Hematopoietic multipotent progenitor cell treated with erythropoietin and hydrocortisone succinate and interleukin-3 and kit ligand, for 4 days (in vitro differentiated cells): Measurements from ENCODE around the gene HECW1.
A peak's percentile ranks its signal among the peaks of the same experiment; 100 is the strongest.
"Not testable (repeated sequence)": the region's sequence is repeated elsewhere in the genome, so short reads cannot be mapped to it uniquely, and the experiment has no call there.

Experiments used
- DNase-seq: peaks from one replicate; pipeline ENCODE4 v3.0.0-alpha.2; 2015

The HECW1 gene

DNA sequence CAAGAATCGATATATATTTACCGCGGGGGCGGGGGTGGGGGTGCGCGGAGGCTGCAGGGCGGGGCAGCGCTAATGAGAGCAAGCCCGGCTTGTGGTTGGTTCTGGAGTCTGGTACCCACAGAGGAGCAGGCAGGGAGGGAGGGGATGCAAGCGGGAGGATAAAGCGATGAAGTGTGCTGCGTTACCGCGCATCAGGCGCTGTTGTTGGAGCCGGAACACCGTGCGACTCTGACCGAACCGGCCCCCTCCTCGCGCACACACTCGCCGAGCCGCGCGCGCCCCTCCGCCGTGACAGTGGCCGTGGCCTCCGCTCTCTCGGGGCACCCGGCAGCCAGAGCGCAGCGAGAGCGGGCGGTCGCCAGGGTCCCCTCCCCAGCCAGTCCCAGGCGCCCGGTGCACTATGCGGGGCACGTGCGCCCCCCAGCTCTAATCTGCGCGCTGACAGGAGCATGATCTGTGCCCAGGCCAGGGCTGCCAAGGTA, at the start of gene HECW1:
TSS of gene HECW1 (plus strand) at position 189 of the 482 bp plus-strand sequence. CDS start 131,259 bp downstream, outside the sequence.
- DNase-seq = no peak

DNA sequence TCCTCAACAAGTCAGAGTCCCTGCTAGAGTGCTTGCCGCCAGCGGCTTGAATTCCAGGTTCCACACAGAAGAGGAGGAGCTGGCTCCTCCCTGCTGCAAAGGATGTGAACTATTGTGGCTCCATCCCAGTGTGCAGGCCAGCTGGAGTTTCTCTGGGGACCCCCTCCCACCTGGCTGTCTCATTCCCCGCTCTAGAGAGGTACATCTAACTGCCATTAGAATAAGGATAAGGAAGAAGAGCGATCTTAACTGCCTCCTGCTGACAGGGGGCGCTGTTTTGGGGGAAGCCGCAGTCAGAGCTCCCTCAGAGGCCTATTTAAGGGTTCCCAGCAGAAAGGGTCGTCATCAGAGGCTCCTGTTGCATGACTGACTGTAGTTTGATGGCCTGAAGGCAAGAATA, 40.8 kb upstream of the HECW1 start:
- DNase-seq = peak; percentile 52

DNA sequence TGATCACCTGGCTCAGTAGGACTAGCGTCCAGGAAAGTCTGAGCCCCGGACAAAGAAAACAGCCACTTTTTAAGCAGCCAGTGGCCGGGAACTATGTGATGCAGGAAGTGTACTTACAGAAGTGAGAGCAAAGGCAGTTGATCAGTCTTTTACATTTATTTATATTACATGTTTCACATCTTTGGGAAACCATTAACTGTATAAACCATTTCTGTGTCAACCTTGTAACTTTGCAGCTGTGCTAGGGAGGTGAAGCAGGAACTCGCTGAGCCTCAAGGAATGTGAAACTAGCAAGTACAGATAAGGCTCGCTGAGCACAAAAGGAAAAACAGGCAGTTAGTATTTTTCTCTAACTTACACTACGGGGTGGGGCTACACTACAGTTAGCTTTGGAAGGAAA, 39.9 kb upstream of the HECW1 start:
- DNase-seq = peak; percentile 48

DNA sequence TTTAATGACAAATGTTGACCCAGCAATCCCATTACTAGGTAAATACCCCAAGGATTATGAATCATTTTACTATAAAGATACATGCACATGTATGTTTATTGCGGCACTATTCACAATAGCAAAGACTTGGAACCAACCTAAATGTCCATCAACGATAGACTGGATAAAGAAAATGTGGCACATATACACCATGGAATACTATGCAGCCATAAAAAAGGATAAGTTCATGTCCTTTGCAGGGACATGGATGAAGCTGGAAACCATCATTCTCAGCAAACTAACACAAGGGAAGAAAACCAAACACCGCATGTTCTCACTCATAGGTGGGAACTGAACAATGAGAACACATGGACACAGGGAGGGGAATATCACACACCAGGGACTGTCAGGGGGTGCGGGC, 38.6 kb upstream of the HECW1 start:
- not testable (repeated sequence) for DNase-seq

DNA sequence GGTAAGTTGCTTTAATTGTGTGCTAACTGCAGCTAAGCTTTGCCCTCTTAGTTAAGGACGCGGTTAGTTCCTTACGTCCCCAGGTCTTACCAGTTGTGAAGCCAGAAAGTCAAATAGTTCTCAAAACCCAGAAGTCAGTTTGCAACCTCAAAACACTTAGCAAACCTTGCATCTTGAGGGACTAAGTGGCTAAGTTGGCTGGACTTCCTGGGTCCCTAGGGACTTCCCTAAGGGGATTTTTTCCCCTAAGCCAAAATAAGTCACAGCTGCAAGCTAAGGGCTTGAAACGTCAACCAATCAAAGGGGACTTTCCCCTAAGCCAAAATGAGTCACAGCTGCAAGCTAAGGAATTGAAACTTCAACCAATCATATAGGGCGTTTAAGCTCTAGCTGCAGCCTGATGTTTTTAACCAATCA, 36.2 kb upstream of the HECW1 start:
- no peak for DNase-seq

DNA sequence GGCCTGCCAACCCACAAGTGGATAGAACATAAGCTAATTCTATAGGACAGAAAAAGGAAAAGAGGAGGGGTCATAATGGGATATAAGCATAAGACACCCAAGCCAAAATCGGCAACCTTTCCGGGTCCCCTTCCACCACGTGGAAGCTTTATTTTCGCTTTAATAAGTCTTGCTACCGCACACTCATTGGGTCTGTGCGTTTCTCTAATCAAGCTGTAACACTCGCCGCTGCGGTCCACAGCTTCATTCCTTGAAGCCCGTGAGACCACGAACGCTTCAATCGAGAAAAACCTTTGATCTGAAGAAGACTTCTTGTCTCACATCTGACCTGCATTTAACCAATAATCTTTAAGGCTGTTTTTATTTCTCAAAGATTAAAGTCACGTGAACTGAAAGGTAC, 35.8 kb upstream of the HECW1 start:
- no peak for DNase-seq

DNA sequence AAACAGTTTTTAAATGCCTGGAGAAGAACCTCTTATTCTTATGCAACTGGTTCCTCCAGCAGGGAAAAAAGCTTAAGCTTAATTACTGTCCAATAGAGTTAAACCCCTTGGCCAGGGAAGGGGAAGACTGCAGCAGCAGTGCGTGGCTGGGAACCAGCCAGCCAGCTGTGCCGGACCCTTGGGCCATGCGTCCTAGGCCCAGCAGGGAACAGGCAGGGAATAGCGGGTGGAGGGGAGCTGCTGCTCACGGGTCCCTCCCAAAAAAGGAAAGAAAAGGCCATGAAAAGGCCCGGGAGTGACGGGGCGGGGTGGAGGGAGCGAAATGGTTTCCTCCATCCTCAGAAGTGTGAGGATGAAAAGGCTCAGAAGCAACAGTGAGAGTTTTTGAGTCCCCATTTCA, 35.2 kb upstream of the HECW1 start:
- DNase-seq = no peak

DNA sequence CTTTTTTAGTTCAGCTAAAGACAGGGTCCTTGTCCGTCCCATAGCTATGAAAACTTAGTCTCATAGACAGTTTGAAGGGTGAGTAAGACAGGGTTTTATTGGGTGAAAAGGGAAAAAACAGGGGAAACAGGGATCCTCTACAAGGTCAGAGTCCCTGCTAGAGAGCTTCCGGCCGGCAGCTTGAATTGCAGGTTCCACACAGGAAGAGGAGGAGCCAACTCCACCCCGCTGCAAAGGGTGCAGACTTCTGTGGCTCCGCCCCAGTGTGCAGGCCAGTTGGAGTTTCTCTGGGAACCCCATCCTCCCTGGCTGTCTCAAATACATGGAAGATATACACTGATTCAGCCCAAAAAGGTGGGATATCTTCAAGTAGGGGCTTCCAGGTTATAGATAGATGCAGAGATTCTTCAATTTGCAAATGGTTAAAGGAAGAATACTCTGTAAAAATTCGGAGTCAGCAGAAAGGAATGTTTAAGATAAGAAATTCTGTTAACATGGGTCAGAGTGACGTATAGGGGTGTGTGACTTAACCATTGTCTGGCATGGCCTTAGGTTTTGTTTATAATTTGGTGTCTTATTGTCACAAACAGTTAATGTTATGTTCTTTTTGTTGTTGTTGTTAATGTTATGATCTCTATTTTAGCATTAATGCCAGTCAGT, 34.6 kb upstream of the HECW1 start:
- DNase-seq = no peak

DNA sequence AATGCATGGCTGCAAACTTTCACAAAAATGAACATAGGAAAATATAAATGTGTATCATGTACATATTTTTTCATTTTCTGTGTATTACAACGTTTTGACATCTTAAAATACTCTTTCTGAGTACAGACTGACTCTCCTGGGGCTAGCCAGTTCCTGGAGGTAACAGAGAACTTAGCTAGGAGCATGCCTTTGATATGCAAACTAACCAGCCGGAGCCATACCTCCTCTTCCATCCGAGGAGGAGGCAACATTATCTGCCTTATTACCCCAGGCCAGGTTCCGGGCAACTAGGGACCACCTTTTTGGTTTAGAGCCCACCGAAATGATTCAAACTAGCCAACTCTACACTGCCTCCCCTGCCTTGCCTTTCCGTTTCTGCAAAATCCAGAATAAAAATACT, 33.7 kb upstream of the HECW1 start:
- DNase-seq = no peak

DNA sequence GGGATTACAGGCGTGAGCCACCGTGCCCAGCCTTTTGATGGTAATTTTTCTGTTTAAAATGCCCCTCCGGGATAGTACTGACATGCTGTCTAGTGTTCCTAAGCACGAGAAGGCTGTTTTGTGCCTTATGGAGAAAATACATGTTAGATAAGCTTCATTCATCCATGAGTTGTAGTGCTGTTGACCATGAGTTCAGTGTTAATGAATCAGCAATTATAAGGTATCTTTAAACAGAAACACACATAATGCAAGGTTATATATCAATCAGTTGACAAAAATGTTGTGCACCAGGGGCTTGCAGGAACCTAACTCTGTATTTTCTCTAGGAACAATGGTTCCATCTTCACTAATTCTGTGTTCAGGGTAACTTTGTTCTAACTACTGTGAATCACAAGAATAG, 30.8 kb upstream of the HECW1 start:
- DNase-seq = no peak

DNA sequence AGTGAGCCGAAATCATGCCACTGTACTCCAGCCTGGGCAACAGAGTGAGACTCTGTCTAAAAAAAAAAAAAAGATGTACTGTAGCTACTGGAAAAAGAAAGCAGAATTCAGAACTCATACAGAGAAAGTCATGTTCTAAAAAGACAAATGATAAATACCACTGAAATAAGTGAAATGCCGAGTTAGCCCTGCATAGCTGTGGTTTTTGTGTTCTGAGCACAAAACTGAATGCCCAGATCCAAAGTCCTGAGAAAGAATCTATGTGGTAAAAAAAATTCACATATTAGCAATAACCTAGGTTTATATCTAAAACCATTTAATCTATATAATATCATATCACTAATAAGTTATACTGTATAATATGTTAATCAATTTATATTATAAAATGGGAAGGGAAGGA, 29.3 kb upstream of the HECW1 start:
- no peak for DNase-seq

DNA sequence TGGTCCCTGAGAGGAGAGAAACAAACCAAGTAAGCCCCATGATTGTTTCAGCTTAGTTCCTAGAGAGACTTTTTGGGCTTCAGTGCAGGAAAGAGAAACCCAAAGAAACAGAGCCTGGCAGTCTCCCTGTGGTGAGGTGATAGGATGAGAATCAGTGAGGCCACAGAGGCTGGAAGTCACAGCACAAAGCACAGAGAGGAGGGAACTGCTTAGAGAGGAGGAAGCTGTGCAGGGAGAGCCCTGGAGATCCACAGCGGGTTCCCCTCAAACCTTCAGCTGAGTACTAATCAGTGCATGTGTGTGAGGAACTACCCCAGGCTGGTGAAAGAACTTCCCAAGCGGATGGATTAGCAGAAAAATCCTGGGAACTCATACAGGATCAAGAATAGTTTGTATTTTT, 27.4 kb upstream of the HECW1 start:
- no peak for DNase-seq

DNA sequence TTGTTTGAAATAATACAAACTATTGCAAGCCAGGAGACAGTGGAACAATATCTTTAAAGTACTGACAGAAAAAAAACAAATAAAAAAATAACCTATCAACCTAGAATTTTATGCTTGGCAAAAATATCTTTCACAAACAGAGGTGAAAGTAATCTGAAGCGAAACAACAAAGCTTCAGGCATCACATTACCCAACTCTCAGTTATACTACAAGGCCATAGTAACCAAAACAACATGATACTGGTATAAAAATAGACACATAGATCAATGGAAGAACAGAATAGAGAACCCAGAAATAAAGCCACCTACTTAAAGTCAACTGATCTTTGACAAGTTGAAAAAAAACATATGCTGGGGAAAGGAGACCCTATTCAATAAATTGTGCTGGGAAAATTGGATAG, 26.5 kb upstream of the HECW1 start:
- no peak for DNase-seq

DNA sequence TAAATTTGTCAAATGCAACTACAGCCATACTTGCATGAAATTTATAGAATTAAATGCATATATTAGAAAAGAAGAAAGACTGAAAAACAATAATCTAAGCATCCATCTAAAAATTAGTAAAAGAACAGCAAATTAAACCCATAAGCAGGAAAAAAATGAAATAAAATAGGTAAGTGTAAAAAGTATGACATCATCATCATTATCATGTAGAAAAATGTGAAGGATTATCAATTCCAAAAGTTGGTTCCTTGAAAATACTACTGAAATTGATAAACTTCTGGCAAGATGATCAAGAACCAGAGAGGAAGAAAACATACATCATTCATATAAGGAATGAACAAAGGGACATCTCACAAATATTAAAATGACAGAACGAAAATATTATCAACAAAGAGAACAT, 19.6 kb upstream of the HECW1 start:
- DNase-seq = no peak

DNA sequence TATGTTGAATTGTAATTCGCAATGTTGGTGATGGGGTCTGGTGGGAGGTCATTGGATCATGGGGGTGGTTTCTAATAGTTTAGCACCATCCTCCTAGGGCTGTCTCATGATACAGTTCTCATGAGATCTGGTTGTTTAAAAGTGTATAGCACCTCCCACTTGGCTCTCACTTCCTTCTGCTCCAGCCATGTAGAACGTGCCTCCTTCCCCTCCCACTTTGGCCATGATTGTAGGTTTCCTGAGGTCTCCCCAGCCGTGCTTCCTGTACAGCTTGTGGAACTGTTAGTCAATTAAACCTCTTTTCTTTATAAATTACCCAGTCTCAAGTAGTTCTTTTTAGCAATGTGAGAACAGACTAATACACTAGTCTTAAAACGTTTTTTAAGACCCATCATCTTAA, 15.6 kb upstream of the HECW1 start:
- DNase-seq = no peak

DNA sequence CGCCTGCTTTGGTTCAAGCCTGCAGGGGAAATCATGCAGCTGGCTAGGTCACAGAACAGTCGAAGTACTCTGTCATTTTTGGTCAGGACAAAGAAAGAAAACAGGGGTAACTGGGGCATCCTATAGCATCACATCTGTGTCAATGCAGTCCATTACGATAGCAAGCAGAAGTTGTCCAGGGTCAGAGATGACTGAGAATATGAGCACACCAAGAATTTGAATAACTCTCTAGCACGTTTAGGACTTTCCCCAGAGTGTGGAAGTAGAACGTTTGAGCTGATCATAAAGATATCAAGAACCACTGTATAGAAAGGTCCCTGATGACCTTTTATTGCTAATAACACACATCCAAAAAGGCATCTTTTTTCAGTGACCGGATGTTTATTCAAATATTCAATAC, 12.7 kb upstream of the HECW1 start:
- DNase-seq = no peak

DNA sequence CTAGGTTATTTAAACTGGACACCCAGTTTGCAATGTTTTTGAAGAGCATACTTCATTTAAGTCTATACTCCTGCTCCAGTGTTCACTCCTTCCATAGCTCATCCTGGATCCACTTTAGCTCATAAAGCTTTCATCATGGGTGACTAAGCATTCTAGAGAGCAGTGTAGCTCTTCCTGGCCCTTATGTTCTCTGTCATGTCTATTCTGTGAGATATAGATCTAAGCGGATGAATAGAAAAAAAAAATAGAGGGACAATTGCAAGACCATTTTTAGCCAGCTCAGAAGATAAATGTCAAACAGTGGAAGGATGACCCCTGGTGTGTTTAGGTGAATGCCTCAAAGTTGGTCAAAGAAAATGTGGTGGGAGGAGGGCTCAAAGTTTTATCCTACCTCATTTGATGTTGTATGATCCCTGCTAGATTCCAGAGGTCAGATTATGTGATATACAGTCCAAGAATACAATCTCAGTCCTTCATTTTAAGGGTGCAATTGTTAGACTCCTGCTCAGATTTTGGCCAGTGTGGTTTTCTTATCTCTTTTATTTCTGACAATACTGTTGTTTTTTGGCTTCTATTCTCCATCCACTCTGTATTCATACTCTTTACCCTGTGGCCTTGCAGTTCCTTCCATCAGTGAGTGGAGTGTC, 7.5 kb upstream of the HECW1 start:
- no peak for DNase-seq

DNA sequence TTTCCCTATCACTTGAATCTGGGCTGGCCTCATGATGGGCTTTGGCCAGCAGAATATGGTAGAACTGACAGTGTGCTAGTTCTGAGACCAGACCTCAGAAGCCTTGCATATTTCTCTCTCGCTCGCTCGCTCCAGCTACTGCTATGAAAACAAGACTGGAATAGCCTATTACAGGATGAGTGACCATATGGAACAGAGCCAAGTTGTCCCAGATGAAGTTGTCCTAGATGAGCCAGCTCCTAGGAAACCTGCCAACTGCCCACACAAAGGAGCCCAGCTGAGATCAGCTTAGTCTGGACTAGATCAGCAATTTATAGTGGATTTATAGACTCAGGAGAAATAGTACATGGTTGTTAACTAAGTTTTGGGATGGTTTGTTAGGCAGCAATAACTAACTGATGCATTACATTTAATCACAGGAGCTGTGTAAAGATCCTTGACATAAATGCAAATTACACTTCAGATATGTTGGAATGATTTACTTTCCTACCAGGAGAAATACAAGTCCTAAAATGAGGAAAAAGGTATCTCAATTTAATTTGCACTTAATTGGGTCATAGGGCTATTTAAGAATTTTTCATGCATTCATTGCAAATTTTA, 6.8 kb upstream of the HECW1 start:
- DNase-seq = no peak

DNA sequence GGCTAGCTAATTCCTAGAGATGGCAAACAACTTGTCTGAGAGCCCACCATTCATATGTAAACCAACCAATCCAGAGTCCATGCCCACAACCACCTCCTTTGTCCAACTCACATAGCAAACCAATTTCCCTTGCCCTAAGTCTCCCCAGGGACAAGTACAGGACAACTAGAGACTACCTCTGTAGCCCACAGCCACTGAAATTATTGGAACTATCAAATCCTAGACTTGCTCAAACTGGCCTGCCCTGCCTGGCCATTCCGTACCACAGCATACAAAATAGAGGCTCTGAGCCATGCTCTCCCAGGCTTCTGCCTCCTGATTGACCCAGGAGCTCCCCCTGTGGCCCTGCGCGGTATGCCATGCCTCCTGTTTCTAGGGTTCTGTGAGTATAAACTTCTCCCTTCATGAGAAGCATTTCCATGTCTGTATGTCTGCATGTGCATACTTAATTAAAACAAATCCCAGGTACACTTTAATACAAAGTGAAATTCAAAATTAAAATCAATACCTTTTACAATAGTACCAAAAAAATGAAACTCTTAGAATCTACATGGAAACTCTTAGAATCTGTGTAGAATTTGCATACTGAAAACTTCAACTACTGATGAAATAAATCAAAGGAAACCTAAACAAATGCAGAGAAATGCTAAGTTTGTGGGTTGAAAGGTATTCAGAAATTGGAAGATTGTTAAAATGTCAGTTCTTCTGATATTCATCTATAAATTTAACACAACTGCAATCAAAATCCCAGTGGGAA, 4.0 kb upstream of the HECW1 start:
- peak; percentile 75 for DNase-seq

DNA sequence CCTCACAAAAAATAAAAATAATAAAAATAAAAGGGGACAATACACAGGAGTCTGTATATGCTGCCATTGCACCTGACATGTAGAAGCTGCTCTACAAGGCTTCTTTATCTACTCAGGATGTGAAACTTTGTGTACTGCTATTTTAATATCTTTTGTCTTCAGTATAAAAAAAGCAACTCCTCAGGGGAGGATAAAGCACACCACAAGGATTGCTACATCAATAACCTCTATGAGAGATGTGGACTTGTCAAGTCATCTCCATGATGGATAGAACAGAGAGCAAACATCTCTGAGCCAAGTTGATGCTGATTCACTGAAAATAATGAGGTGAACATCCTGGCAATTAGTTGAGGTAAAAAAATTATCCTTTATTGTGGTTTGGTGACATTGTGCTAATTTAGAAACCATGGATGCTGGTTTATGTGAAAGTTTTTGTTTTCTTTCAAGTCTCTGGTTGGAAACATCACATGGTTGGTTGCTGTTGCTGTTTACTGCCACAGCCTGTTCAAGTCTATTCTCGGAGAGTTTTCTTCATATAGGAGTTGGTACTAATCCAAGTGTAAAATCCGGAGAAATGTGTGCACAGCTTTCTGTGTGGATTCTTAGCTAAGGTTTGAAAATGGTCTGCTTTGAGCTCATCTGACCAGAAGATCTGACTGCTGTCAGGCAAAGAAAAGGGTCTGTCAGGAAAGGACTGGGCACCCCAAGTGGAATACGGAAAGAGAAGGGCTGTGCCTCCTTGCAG, 1.5 kb upstream of the HECW1 start:
- no peak for DNase-seq

DNA sequence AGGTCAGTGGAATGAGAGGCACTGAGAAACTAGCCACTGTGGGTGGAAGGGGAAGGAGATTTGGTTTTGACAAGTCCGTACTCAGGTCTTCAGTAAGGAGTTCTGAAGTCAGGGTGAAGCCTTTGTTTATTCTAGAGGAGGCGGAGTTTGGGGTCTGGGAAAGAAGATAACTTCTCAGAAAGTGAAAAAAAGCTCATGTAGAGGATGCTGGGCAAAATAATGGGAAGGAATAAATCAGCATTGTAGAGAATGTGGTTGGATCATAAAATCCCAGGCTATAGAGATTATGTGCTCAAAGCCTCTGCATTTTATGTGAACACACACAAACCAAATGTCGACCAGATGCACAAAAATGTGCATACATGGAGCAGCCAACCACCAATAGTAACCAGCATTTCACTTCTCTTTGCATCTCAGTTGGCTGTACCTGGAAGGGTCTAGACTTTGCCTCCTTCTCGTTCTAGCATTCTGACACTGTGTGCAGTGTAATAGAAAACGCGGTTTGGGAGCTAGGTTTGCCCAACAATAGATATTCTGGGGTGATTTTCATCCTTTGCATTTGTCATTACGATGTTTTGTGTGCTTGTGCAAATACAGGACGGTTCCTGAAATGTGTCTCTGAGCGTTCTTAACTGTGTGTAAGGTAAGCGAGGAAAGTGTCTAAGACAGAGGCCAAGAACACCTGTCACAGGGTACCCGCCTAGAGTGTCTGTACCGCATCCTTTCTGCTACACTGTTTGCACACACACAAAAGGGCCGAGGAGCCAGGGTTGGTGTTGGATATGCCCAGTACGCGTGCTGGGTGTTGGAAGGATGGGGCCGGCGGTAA, 603 bp upstream of the HECW1 start:
- no peak for DNase-seq
